Coronary artery (tissue), 2 donors: ENCODE results near the gene F2R.

Source experiments
- DNase-seq: peaks from one replicate; pipeline ENCODE4 v3.0.0-alpha.2; 2017; ENCODE audit warnings: low spot score
- H3K27ac ChIP-seq, 2 donors: fragments of 200-600 bp; sonication (generic); one replicate each; pipeline ENCODE4 v1.5.1; 2016 to 2019
- H3K4me3 ChIP-seq: fragments of 200-600 bp; sonication (generic); 2 replicates; pipeline ENCODE4 v1.5.1; 2016; ENCODE audit warnings: mild to moderate bottlenecking, moderate library complexity
- TF ChIP-seq, protein P1 (sequence below): fragments of 200-600 bp; sonication (generic); IDR thresholded peaks from one replicate; pipeline ENCODE4 v1.5.1; 2019; ENCODE audit warnings: antibody characterized with exemption

The F2R gene

DNA sequence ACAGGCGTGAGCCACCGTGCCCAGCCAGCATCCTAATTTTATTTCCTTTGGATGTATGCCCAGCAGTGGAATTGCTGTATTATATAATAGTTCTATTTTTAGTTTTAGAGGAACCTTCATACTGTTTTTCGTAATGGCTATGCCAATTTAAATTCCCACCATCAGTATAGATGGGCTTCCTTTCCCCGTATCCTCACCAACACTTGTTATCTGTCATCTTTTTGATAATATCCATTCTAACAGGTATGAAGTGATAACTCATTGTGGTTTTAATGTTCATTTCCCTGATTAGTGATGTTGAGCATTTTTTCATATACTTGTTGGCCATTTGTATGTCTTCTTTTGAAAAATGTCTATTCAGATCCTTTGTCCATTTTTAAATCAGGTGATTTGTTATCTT lies 13.0 kb downstream of the F2R start:
- Histone ChIP-seq H3K27ac (no peak overlapping the region), H3K4me3 (no peak overlapping the region)
- TF ChIP-seq, protein P1, sequence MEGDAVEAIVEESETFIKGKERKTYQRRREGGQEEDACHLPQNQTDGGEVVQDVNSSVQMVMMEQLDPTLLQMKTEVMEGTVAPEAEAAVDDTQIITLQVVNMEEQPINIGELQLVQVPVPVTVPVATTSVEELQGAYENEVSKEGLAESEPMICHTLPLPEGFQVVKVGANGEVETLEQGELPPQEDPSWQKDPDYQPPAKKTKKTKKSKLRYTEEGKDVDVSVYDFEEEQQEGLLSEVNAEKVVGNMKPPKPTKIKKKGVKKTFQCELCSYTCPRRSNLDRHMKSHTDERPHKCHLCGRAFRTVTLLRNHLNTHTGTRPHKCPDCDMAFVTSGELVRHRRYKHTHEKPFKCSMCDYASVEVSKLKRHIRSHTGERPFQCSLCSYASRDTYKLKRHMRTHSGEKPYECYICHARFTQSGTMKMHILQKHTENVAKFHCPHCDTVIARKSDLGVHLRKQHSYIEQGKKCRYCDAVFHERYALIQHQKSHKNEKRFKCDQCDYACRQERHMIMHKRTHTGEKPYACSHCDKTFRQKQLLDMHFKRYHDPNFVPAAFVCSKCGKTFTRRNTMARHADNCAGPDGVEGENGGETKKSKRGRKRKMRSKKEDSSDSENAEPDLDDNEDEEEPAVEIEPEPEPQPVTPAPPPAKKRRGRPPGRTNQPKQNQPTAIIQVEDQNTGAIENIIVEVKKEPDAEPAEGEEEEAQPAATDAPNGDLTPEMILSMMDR, result no peak
- no peak for DNase-seq

DNA sequence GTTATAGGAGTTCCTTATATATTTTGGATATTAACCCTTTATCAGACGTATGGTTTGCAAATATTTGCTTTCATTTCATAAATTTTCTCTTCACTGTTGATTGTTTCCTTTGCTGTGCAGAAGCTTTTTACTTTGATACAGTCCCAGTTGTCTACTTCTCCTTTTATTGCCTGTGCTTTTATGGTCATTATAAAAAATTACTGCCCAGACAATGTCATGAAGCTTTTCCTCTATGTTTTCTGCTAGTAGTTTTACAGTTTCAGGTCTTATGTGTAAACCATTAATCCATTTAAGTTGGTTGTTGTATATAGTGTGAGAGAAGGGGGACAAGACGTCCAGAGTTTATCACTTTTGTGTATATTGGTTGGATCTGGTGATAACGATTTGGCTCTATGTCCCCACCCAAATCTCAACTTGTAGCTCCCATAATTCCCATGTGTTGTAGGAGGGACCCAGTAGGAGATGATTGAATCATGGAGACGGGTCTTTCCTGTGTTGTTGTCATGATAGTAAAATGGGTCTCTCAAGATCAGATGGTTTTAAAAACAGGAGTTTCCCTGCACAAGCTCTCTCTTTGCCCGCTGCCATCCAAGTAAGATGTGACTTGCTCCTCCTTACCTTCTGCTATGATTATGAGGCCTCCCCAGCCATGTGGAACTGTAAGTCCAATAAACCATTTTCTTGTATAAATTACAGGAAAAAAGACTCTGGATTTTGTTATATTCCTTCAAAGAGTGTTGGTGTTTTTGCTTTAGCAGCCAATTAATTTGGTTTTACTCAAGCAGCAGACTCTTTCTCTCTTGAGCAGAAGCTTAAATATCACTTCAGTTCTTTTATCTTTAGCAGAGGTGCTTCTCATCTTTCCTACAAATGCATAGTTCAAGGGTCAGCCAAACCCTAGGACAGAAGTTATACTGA lies 13.7 kb downstream of the F2R start:
- TF ChIP-seq, protein P1, result no peak
- no peak overlapping the region for H3K27ac ChIP-seq
- no peak for DNase-seq
- no peak overlapping the region for H3K4me3 ChIP-seq

GRCh38 chr5:76732405-76733048 lies 16.6 kb downstream of the F2R start:
- TF ChIP-seq, protein P1, result no peak
- no peak overlapping the region for H3K4me3 ChIP-seq
- H3K27ac ChIP-seq, result no peak overlapping the region
- DNase-seq, result no peak

GRCh38 chr5:76733049-76733417 lies 17.1 kb downstream of the F2R start:
- no peak for DNase-seq
- H3K4me3 ChIP-seq, result no peak overlapping the region
- no peak overlapping the region for H3K27ac ChIP-seq
- TF ChIP-seq, protein P1, result no peak

- TF ChIP-seq, protein P1, result no peak
- H3K27ac ChIP-seq, result no peak overlapping the region
- no peak for DNase-seq
- H3K4me3 ChIP-seq, result no peak overlapping the region
These were observed 20.0 kb downstream of the F2R start for GRCh38 chr5:76735762-76736545.

DNA sequence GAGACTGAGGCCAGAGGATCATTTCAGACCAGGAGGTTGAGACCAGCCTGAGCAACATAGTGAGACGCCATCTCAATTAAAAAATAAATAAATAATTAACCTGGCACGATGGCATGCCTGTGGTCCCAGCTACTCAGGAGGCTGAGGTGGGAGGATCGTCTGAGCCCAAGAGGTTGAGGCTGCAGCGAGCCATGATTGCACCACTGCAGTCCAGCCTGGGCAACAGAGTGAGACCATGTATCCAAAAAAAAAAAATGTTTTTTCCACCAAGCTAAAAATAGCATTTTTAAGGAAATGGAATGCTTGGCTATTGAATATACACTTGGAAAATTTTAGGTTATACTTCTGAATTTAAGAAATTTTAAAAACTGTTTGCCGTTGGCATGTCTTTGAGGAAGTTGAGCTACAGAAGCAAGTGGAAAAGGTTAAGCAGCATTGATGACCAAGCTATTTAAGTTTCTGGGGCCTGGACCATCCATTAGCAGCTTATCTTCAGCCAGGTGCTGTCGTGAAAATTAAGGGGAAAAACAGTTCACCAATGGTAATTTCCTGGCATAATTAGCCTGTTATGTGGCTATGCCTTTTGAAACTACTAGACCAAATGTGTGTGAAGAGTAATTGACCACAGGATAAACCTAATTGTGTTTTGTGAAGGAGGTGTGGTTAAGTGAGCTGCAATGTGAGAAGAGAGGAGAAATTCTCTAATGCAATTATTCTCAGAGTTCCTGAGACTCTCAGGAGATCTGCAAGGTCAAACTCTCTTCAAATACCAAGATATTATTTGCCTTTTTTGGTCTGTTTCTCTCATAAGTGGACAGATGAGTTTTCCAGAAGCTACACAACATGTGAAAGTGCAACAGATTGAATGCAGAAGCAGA lies 21.0 kb downstream of the F2R start:
- Histone ChIP-seq H3K27ac (peak overlapping the region in 1 of 2 donors; percentile 50), H3K4me3 (no peak overlapping the region)
- TF ChIP-seq, protein P1, result no peak
- no peak for DNase-seq
